Aorta (tissue), 5 donors: Measurements from ENCODE around the gene OR1E1. TPM values are rescaled to one million over a fixed set of nuclear protein-coding genes. Genes with fewer than 3 reads are reported as not detected.
"Not testable (repeated sequence)": the region's sequence is repeated elsewhere in the genome, so short reads cannot be mapped to it uniquely, and the experiment has no call there.

ENCODE experiments used
- ATAC-seq: fragments of 200-7000 bp; cut with Tn5 transposase; one replicate; pipeline ENCODE4 v1.9.1; 2022; ENCODE audit warnings: moderate library complexity; ENCODE audit not compliant: low FRiP score
- DNase-seq, 2 donors: peaks; one replicate each; pipeline ENCODE4 v3.0.0-alpha.2; 2020
- H3K27ac ChIP-seq, 2 donors: one replicate each; pipeline ENCODE4 v1.5.1; 2013; ENCODE audit warnings: low read length in 2 of 2, mild to moderate bottlenecking in 2 of 2, moderate library complexity in 2 of 2, control low read depth in 1 of 2, inconsistent platforms in 1 of 2, low read depth in 1 of 2
- H3K27me3 ChIP-seq, 2 donors: one replicate each; pipeline ENCODE4 v1.6.1; 2013; ENCODE audit warnings: control low read depth in 1 of 2, low read length in 1 of 2, mild to moderate bottlenecking in 1 of 2, moderate library complexity in 1 of 2; ENCODE audit not compliant: insufficient read depth in 2 of 2, control insufficient read depth in 1 of 2
- H3K36me3 ChIP-seq, 2 donors: one replicate each; pipeline ENCODE4 v1.6.1; 2013; ENCODE audit warnings: control low read depth in 1 of 2, low read length in 1 of 2, mild to moderate bottlenecking in 1 of 2; ENCODE audit not compliant: insufficient read depth in 2 of 2, control insufficient read depth in 1 of 2
- H3K4me1 ChIP-seq, 2 donors: one replicate each; pipeline ENCODE4 v1.6.1; 2013; ENCODE audit warnings: low read length in 2 of 2, control low read depth in 1 of 2, mild to moderate bottlenecking in 1 of 2, moderate library complexity in 1 of 2; ENCODE audit not compliant: insufficient read depth in 2 of 2, control insufficient read depth in 1 of 2
- H3K4me3 ChIP-seq, 2 donors: one replicate each; pipeline ENCODE4 v1.5.1; 2013; ENCODE audit warnings: low read length in 2 of 2, control low read depth in 1 of 2, mild to moderate bottlenecking in 1 of 2
- H3K9me3 ChIP-seq: one replicate; pipeline ENCODE4 v1.6.1; 2013; ENCODE audit warnings: mild to moderate bottlenecking, low read length; ENCODE audit not compliant: control insufficient read depth
- WGBS, 2 donors: extraction: QIAGEN DNeasy Blood & Tissue Kit; methylation state at CpG; one replicate each; pipeline ENCODE4 v1.1.7; 2013; 5-methylcytosine and 5-hydroxymethylcytosine counted together
- intact Hi-C, 2 donors: fragments of 100-400 bp; cut with DNase I; formaldehyde crosslinking; loops; one replicate each; pipeline versions ENCODE4 v1.14.2 to v1.15.0; 2022
- polyA plus RNA-seq, 2 donors: library from polyadenylated mRNA; stranded (reverse); fragments of 200-250 nt; gene quantifications; one replicate each; pipeline ENCODE4 v1.2.3, GENCODE V29; 2013
- total RNA-seq, 2 donors: library from RNA; stranded (reverse); fragmentation: NEBNext Ultra II Directional; extraction: Animal tissue kit (Norgen Biotek cat#: 25700); gene quantifications; one replicate each; pipeline ENCODE4 v1.2.1, GENCODE V29; 2021
- donor health status: healthy with polysubstance abuse.
- donor health status: Bipolar disorder and iron deficiency.
- donor health status: DM: no; HTN: no; CAD: no.
- donor health status: DM: no; HTN: no; CAD: no.
- donor health status: DM: yes; HTN: yes; CAD: no.

OR1E1 gene
- total and polyA plus RNA-seq, 4 donors: not detected

DNA sequence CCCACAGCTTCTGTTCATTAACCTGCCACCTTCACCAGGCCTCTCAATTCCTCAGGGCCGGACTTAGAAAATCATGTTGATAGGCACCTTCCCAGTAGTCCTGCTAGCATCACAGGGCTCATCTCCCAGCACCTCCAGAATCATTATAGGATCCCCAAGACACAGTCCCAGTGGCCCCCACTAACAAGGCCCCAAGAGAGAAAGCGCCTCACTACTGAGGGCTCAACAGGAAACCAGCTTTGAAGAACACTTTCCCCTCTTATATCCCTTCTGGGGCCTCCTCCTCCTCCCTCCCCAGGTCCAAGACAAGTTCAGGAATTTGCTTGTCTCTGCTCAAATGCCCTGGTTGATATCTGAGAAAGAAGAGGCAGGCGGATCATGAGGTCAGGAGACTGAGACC is 12.9 kb upstream of the OR1E1 start, which contains the start of gene OR3A3:
TSS of gene OR3A3 (plus strand) at position 301 of the 400 bp plus-strand sequence.
- no peak within 1 kb of the TSS for H3K27ac ChIP-seq
- DNase-seq (no peak), ATAC-seq (no peak)
- H3K4me1 ChIP-seq: no peaks in the 10 kb centered on the region
- peaks cover 4% of the 10 kb centered on the region for H3K9me3 ChIP-seq
- H3K27me3 ChIP-seq: no peaks in the 10 kb centered on the region
- H3K4me3 ChIP-seq: no peak within 1 kb of the TSS
- WGBS, 2 donors: 77 to 83% methylated on average over 3 of the region's 3 CpGs
- intact Hi-C loops: no loop called here
- H3K36me3 ChIP-seq: no peaks in the 10 kb centered on the region

DNA sequence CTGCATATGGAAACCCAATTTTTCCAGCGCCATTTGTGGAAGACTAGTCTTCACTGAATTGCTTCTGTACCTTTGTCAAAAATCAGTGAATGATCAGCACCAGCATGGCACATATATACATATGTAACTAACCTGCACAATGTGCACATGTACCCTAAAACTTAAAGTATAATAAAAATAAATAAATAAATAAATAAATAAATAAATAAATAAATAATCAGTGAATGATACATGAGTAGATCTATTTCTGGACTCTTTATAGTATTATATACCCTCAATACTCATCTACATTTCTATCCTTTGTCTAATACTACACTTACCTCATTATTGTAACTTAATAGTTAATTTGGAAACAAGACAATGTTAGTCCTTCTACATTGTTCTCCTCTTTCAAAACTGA is 5.6 kb upstream of the OR1E1 start:
- intact Hi-C loops, H3K36me3 ChIP-seq, H3K9me3 ChIP-seq, ATAC-seq, H3K4me3 ChIP-seq, DNase-seq, H3K27me3 ChIP-seq, H3K4me1 ChIP-seq, H3K27ac ChIP-seq: not testable (repeated sequence)
- WGBS, 2 donors: 60 to 73% methylated on average over 1 of the region's 1 CpG

DNA sequence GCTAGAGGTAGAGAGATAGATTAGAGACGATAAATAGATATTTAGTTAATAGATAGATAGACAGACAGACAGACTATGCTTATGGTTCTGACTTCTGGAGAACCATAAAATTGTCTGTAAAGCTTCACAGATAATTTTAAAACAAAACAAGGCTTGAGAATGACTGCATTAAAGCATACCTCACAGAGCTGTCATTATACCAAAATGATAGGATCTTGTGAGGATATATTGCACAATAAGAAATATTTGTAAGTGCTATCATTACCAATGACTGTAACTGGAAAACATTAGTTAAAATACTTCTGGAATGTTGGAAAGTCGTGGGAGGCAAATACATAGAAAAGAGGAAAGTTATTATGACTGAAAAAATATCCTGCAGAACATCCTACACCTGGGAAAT is 3.6 kb upstream of the OR1E1 start:
- WGBS, 2 donors: 54 to 56% methylated on average over 2 of the region's 2 CpGs
- intact Hi-C loops: no loop called here
- H3K27ac ChIP-seq: no peak overlapping the region
- ATAC-seq: no peak
- no peak for DNase-seq
- H3K4me3 ChIP-seq: no peak overlapping the region
- no peaks in the 10 kb centered on the region for H3K4me1 ChIP-seq
- no peaks in the 10 kb centered on the region for H3K27me3 ChIP-seq
- H3K9me3 ChIP-seq: peaks cover 4% of the 10 kb centered on the region
- H3K36me3 ChIP-seq: no peaks in the 10 kb centered on the region

DNA sequence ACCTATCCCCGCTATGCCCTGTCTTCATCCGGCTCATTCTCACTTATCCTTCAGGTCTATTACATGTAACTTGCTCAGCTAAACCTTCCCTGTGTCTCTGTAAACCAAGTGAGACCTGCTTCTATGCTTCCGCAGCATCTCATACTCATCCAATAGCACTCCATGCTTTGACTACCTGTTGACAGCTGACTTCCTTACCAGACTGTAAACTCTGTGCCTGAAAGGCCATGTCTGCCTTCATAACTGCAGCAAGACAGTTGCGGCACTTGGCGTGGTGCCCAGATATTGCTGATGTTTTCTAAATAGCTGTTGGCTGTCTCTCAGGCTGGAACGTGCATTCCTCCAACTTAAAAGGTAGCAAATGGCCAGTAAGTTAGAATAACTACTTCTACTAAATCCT is 1.8 kb upstream of the OR1E1 start:
- DNase-seq: no peak
- Histone ChIP-seq H3K36me3 (no peaks in the 10 kb centered on the region), H3K4me3 (no peak overlapping the region), H3K4me1 (no peaks in the 10 kb centered on the region), H3K27ac (no peak overlapping the region), H3K27me3 (no peaks in the 10 kb centered on the region), H3K9me3 (peaks cover 2% of the 10 kb centered on the region)
- 51 to 61% methylated on average over 6 of the region's 6 CpGs for WGBS, 2 donors
- intact Hi-C loops: no loop called here
- no peak for ATAC-seq

DNA sequence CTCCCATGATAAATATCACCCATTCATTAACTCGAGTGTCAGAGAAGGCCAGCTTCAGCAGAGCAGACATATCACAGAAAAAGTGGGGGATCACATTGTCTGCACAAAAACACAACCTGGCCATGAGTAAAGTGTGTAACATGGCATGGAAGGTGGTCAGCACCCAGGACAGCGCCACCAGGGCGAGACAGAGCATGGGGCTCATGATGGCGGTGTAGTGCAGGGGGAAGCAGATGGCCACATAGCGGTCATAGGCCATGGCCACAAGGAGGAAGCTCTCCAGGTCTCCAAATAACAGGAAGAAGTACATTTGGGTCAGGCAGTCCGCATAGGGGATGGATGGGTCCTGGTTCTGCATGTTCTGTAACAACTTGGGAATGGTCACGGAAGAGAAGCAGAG is 409 bp downstream of the OR1E1 start:
- intact Hi-C loops, H3K9me3 ChIP-seq, H3K4me1 ChIP-seq, H3K27ac ChIP-seq, H3K36me3 ChIP-seq, H3K4me3 ChIP-seq, ATAC-seq, DNase-seq, H3K27me3 ChIP-seq: not testable (repeated sequence)
- WGBS, 2 donors: 43 to 44% methylated on average over 7 of the region's 7 CpGs

DNA sequence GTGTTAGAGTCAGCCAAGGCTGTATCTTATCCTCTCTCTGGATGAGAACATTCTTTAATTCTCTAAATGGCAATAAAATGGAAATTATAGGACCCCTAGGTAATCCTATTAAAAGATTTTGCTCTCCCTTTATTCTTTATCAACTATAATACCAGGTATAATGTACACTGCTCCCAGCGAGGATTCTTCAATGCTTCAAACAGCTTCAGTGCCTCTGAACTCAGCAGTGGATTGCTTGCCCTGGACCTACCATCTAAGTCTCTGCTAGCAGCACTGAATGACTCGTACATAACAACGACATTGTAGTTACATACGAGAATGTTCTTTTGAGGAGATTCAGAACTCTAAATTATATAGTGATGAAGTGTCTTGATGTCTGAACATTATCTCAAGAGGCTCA is 8.4 kb downstream of the OR1E1 start:
- no peak for ATAC-seq

DNA sequence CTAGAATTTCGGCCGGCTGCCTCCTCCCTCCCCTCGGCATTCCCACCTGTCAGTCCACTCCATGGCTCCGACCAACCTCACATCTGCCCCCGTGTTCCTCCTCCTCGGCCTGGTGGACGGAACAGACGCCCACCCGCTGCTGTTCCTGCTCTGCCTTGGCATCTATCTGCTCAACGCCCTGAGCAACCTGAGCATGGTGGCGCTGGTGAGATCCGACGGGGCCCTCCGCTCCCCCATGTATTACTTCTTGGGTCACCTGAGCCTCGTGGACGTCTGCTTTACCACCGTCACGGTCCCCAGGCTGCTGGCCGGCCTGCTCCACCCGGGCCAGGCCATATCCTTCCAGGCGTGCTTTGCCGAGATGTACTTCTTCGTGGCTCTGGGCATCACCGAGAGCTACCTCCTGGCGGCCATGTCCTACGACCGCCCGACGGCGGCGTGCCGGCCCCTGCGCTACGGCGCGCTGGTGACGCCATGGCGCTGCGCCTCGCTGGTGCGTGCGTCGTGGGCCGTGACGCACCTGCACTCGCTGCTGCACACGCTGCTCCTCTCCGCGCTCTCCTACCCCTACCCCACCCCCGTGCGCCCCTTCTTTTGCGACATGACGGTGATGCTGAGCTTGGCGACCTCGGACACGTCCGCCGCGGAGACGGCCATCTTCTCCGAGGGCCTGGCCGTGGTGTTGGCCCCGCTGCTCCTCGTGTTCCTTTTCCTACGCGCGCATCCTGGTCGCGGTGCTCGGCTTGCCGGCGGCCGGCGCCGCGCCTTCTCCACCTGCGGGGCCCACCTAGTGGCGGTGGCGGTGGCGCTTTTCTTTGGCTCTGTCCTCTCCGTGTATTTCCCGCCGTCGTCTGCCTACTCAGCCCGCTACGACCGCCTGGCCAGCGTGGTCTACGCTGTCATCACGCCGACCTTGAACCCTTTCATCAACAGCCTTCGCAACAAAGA is 12.1 kb downstream of the OR1E1 start, which contains the start of gene OR3A2:
TSS of gene OR3A2 (minus strand) at position 440 of the 948 bp plus-strand sequence.
- no peak for ATAC-seq
- 20 to 25% methylated on average over 92 of the region's 92 CpGs for WGBS, 2 donors

More for the DNA sequence above, 8.4 kb downstream of the OR1E1 start:
- no peak overlapping the region for H3K4me3 ChIP-seq
- no peaks in the 10 kb centered on the region for H3K4me1 ChIP-seq
- no peak overlapping the region for H3K27ac ChIP-seq
- no peaks in the 10 kb centered on the region for H3K36me3 ChIP-seq
- DNase-seq: no peak
- WGBS, 2 donors: 63 to 67% methylated on average over 4 of the region's 4 CpGs
- no peaks in the 10 kb centered on the region for H3K27me3 ChIP-seq
- H3K9me3 ChIP-seq: peaks cover 3% of the 10 kb centered on the region
- intact Hi-C loops: no loop called here

DNA sequence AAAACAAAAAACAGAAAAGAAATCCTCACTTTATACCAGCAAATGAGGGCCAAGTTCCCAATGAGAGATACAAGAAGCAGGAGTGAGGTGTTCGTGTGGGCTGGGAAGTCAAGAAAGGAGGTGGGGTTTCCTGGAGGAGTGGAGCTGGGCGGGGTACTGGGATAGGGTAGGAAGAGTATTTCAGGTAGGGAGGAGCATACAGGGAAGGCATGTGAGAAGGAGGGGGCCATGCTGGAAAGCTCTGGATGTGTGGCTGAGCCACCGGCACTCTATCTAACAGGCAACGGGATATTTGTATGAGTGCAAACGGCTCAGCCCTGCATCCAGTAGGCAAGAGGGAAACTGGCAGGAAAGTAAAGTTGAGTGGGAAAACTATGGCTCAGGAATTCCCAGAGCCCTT is 16.3 kb downstream of the OR1E1 start:
- Histone ChIP-seq H3K4me1 (no peaks in the 10 kb centered on the region), H3K27ac (no peak overlapping the region), H3K27me3 (no peaks in the 10 kb centered on the region), H3K36me3 (no peaks in the 10 kb centered on the region), H3K9me3 (peaks cover 3% of the 10 kb centered on the region), H3K4me3 (no peak overlapping the region)
- DNase-seq: no peak
- WGBS, 2 donors: 75 to 77% methylated on average over 5 of the region's 5 CpGs
- ATAC-seq: no peak
- intact Hi-C loops: no loop called here

More for the DNA sequence above, 12.1 kb downstream of the OR1E1 start, which contains the start of gene OR3A2:
- no peaks in the 10 kb centered on the region for H3K4me1 ChIP-seq
- no peaks in the 10 kb centered on the region for H3K27me3 ChIP-seq
- no peak for DNase-seq
- no peak within 1 kb of the TSS for H3K4me3 ChIP-seq
- H3K9me3 ChIP-seq: peaks cover 3% of the 10 kb centered on the region
- no peak within 1 kb of the TSS for H3K27ac ChIP-seq
- H3K36me3 ChIP-seq: no peaks in the 10 kb centered on the region
- intact Hi-C loops: no loop called here

DNA sequence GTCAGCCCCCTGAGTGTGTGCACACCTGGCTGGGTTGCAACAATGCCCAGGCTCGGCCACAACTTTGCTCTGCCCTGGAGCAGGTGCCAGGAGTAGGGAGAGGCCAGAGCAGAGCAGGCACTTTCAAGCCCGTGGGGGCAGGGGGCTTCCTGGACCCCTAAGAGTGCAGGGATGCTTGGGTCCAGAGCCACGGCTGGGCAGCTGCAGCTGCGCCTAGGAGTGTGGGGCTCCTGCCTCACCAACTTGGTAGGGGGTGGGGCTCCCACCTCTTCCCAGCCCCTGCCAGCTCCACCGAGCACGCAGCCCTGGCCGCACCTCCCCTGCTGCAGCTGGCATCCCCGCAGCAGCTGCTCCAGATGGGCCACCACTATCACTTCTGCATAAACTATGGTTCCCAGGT is 19.9 kb downstream of the OR1E1 start:
- WGBS, 2 donors: 77 to 80% methylated on average over 8 of the region's 8 CpGs
- Histone ChIP-seq H3K36me3 (no peaks in the 10 kb centered on the region), H3K4me1 (no peaks in the 10 kb centered on the region), H3K27me3 (no peaks in the 10 kb centered on the region), H3K9me3 (no peaks in the 10 kb centered on the region), H3K27ac (no peak overlapping the region), H3K4me3 (no peak overlapping the region)
- intact Hi-C loops: no loop called here
- no peak for ATAC-seq
- no peak for DNase-seq
